Measurements from ENCODE around the gene STAP2. TPM values are rescaled to one million over a fixed set of nuclear protein-coding genes. Genes with fewer than 3 reads are reported as not detected.
A peak's percentile ranks its signal among the peaks of the same experiment; 100 is the strongest.

Gene STAP2
- total and polyA plus RNA-seq, 9 of the 15 experiments (the other 6 are each of a cell fraction or from before 2014, with no cell fraction given): 1.2 to 9.8 (median 4.5) TPM

- no peaks in the 10 kb centered on the region for H3K27me3 ChIP-seq (ENCODE audit: control insufficient read depth in 2 of 2, insufficient read depth in 2 of 2, low read length in 2 of 2)
- peaks cover 95% of the 10 kb centered on the region; the same call in 2 of the 3 replicates for H3K36me3 ChIP-seq (ENCODE audit: control insufficient read depth, insufficient read depth, low read length)
- DNase-seq (ENCODE audit: extremely low read depth in 1 of 4, low spot score in 3 of 4): no peak
- no peak overlapping the region for H3K4me2 ChIP-seq (ENCODE audit: insufficient read depth, low read length)
- H3K4me1 ChIP-seq (replicated peaks in 1 of 2; ENCODE audit: control insufficient read depth in 2 of 2, insufficient read depth in 2 of 2, low read length in 2 of 2): peaks cover 4 to 84% of the 10 kb centered on the region in 2 experiments; a peak in 2 of 5 replicates
- H4K20me1 ChIP-seq (replicated peaks; ENCODE audit: control insufficient read depth, insufficient read depth, low read length): peaks cover 4% of the 10 kb centered on the region; the same call in 1 of the 2 replicates
- CTCF ChIA-PET (ENCODE audit: low intra/inter-chr PET ratio): no interaction called here
- H3K9me3 ChIP-seq (replicated peaks; ENCODE audit: control insufficient read depth, insufficient read depth, low read depth, low read length): no peaks in the 10 kb centered on the region
- no peaks in the 10 kb centered on the region for H3K9me1 ChIP-seq (ENCODE audit: control insufficient read depth, insufficient read depth, low read length)
- no TSS peak for BruUV-seq (replicated peaks)
- TF ChIP-seq PRDM10 (IDR thresholded peaks at IDR 0.05; ENCODE audit: partially characterized antibody) (no peak), POLR2G (IDR thresholded peaks at IDR 0.05; ENCODE audit: low read depth, low read length) (peak; percentile 35), RBFOX2 (IDR thresholded peaks at IDR 0.05; ENCODE audit: low read depth, low read length) (0 out of 2 replicates have a peak, but pooled peaks have one; percentile 1)
- H3K9ac ChIP-seq (ENCODE audit: insufficient read depth in 1 of 2, low read depth in 2 of 2, low read length in 2 of 2): peak overlapping the region in 1 of 2 experiments; percentile 48; a peak in 1 of 4 replicates
- H2AFZ ChIP-seq (ENCODE audit: low read depth, low read length): no peak overlapping the region
- H3K79me2 ChIP-seq (ENCODE audit: control insufficient read depth, insufficient read depth, low read length): peaks cover 19% of the 10 kb centered on the region
- in situ Hi-C loops (cut with MboI) (no loop called here), intact Hi-C loops (cut with micrococcal nuclease) (no loop called here)
- 91% methylated on average over 21 of the region's 26 CpGs for WGBS (ENCODE audit: insufficient coverage, low coverage, missing lambda C conversion rate)
- POLR2A ChIA-PET: interaction anchor here (1.0 to 4.8 kb wide), 3 partner anchors 9 to 21 kb away, joined by 4 to 29 read pairs (median 5); no protein-coding TSS in a partner anchor
- H3K4me3 ChIP-seq: no peak overlapping the region
- no peak for ATAC-seq
- FAIRE-seq: no peak
- H3K27ac ChIP-seq (ENCODE audit: extremely low read depth, low read depth, low read length): no peak overlapping the region
These were observed 25.1 kb upstream of the STAP2 start for GRCh38 chr19:4363571-4364304.
